Measurements from ENCODE around the gene IGF2R.
"Not testable (repeated sequence)": the region's sequence is repeated elsewhere in the genome, so short reads cannot be mapped to it uniquely, and the experiment has no call there.

IGF2R gene

GRCh38 chr6:159955945-159956361, 12.9 kb upstream of the IGF2R start:
- no peak for DNase-seq

DNA sequence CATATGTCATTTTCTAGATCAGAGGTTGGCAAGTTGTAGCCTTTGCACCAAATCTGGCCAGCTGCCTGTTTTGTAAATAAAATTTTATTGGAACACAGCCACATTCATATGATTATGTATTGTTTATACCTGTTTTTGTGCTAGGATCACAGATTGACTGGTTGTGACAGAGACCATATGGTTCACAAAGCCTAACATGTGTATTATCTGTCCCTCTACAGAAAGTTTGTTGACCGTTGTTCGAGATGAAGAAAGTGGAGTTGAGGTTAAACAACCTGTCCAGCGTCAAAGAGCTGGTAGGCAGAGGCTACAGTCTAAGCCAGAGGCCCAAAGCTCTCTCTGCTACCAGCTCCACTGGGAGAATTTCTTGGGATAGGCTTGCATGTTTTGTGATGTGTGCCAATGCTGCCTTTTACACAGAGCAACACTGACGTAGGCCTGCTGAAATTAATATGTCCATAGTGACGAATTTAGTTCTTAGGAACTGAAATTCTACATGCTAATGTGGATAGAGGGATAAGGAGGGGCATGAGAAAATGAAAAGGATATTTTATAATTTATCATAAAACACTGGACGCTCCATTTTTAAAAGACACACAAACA, 11.7 kb upstream of the IGF2R start:
- DNase-seq = no peak

DNA sequence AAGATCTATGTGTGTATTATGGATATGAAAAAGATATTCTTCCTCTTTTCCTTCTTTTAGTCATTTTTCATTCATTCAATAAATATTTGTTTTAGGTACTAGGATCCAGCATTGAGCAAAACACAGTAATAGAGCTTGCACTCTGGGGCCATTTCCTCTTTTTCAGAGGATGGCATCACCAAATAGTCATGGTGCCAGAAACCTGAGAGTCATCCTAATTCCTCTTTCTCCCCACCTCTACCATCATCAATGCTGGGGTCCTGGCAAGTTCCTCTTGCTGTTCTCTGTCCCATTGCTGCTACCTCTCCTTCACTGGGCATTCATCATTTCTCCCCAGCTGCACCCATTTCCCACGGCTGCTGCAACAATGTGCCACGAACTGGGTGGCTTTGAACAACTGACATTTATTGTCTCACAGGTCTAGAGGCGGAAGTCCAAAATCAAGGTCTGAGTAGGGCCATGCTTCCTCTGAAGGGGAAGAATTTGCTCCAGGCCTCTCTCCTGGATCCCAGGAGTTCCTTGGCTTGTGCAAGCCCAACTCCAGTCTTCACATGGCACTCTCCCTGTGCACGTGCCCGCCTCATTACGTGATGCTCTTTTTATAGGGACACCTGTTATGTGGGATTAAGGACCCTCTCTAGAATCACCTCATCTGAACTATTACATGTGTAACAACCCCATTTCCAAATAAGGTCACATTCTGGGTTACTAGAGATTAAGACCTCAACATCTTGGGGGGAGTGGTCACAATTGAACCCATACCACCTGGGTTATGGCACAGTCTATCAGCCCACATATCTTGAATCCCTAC, 9.5 kb upstream of the IGF2R start:
- no peak for DNase-seq

- peak; percentile 34 for DNase-seq
Observed at GRCh38 chr6:159959976-159960384, 8.9 kb upstream of the IGF2R start.

GRCh38 chr6:159960485-159960884, 8.4 kb upstream of the IGF2R start:
- DNase-seq = no peak

DNA sequence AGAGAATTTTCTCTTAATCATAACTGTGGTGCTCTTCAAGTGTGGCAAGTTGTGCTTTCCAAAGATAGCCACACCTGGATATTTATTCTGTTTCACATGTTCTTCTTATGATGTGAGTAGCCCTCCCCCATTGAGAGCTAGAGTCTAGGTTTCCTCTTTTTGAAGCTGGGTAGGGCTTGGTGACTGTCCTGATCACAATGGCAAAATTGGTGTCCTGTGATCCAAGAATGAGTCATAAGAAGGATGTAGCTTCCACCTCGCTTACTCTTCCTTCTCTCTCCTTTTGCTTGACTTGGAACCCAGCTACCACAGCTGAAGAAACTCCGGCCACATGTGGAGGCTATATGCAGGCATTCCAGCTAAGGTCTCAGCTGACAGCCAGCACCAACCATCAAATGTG, 7.4 kb upstream of the IGF2R start:
- DNase-seq = peak; percentile 20

GRCh38 chr6:159963111-159963510, 5.8 kb upstream of the IGF2R start:
- no peak for DNase-seq

GRCh38 chr6:159964046-159964445, 4.8 kb upstream of the IGF2R start:
- no peak for DNase-seq

GRCh38 chr6:159966339-159966738, 2.5 kb upstream of the IGF2R start:
- no peak for DNase-seq

- DNase-seq = peak; percentile 45
Observed at GRCh38 chr6:159966981-159967380, 1.9 kb upstream of the IGF2R start.

DNA sequence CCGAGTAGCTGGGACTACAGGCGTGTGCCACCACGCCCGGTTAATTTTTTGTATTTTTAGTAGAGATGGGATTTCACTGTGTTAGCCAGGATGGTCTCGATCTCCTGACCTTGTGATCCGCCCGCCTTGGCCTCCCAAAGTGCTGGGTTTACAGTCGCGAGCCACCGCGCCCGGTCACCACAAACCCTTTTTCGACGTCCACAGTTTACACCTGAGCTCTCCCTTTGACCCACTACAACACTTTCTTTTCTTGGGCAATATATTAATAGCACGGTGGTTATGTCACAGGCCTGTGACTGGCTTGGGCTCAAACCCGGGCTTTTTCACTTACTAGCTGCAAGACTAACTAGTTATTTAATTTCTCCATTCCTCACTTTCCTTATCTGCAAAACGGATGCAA, 1.3 kb upstream of the IGF2R start:
- DNase-seq = not testable (repeated sequence)

DNA sequence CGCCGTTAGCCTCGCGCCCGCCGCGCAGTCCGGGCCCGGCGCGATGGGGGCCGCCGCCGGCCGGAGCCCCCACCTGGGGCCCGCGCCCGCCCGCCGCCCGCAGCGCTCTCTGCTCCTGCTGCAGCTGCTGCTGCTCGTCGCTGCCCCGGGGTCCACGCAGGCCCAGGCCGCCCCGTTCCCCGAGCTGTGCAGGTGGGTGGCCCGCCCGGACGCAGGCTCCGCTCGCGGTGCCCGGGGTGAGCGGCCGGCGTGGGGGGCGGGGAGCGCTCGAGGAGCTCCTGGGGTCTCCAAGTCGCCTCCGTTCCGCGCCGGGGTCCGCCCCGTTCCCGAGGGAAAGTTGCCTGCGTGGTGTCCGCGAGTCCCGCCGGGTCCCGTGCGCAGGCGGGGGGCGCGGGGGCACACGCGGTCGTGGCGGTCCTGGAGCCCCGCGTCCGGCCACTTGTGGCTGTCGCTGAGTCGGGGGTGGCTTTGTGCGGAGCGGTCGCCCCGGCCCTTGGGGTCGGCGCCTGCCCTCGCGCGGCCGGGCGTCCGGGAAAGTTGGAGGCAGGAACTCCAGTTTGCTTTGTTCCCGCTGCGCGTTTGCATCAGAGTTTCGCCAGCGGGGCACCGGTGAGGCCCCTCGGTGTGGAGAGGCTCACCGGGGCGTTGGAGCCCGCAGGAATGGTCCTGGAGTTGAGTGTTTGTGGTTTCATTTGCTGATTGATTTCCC, 476 bp downstream of the IGF2R start:
- DNase-seq = peak; percentile 33

- DNase-seq = peak; percentile 61
Observed at GRCh38 chr6:159969921-159970320, 1.0 kb downstream of the IGF2R start.

DNA sequence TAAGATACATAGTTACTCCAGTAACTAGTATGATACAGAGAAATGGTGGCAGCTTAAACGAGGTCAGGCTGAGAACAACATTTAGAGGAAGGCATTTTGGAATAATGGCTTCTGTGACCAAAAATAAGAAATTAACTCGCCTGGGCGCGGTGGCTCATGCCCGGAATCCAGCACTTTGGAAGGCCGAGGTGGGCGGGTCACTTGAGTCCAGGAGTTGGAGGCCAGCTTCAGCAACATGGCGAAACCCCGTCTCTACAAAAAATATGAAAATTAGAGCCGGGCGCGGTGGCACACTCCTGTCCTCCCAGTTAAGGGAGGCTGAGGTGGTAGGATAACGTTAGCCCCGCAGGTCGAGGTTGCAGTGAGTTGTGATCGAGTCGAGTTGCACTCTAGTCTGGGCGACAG, 1.8 kb downstream of the IGF2R start:
- DNase-seq = no peak

DNA sequence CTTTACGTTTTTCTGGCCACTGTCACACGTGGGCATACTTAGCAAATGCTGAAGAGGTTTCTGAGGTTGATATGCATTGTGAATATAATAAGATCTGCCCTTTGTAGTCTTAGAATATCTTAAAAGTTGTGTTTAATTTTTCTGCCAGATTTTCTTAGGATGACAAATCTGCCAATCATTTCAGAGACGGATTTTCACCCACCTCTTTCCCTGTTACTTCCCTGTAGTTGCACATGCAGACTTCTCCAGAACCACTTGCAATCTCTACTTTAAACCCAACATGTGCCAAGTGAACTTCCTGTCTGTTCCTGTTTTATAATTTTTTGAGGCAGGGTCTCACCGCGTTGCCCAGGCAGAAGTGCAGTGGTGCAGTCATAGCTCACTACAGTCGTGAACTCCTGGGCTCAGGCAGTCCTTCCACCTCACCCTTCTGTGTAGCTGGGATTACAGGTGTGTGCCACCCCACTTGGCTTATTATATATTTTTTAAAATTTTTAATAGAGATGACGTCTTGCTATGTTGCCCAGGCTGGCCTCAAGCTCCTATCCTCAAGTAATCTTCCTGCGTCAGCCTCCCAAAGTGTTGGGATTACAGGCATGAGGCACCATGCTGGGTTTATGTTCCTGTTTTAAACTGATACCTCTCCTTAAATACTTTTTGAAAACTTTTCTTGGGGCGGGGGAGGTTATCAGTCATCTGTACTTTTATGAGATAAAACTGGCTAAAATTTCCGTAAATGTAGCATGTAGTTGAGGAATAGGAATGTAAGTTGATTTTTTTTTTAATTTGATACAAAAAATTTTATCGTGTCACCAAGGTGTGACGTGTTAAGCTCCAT, 2.7 kb downstream of the IGF2R start:
- DNase-seq = no peak

GRCh38 chr6:159972506-159973268, 3.8 kb downstream of the IGF2R start:
- DNase-seq = no peak

DNA sequence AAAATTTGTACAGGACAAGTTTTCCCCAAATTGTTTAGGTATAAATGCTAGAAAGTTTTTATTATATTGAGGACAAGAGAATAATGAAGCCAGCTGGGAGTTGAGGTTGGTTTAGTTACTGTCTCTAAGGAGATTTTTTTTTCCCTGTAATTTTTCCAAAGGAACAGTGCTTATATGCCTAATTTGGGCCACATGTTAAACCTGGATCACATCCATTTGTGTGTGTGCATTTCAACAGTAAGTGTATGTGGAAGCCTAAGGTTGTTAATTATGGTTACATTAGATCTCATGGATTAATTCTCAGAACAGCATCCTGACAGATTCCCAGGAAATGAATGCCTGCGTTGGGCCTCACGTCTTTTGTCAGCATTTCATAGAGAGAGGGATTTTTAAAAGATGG, 4.5 kb downstream of the IGF2R start:
- DNase-seq = peak; percentile 79

- peak; percentile 75 for DNase-seq
Observed at GRCh38 chr6:159973951-159974350, 5.1 kb downstream of the IGF2R start.

DNA sequence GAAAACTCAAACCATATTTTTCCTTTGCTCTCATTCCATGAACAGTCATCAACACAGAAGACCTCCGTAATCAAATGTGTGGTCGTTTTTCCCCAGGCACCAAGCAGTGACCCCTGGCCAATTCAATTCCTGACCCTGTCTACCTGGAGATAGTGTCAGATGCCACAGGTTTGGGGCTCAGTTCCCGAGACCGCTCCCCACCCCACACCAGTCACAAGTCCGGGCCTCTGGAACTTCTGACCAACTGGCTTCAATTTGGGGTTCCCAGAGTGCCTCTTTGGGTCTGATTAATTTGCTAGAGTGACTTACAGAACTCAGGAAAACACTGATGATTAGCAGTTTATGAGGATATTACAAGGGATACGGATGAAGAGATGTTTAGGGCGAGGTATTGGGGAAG, 6.0 kb downstream of the IGF2R start:
- no peak for DNase-seq

GRCh38 chr6:159976686-159977254, 7.9 kb downstream of the IGF2R start:
- no peak for DNase-seq

DNA sequence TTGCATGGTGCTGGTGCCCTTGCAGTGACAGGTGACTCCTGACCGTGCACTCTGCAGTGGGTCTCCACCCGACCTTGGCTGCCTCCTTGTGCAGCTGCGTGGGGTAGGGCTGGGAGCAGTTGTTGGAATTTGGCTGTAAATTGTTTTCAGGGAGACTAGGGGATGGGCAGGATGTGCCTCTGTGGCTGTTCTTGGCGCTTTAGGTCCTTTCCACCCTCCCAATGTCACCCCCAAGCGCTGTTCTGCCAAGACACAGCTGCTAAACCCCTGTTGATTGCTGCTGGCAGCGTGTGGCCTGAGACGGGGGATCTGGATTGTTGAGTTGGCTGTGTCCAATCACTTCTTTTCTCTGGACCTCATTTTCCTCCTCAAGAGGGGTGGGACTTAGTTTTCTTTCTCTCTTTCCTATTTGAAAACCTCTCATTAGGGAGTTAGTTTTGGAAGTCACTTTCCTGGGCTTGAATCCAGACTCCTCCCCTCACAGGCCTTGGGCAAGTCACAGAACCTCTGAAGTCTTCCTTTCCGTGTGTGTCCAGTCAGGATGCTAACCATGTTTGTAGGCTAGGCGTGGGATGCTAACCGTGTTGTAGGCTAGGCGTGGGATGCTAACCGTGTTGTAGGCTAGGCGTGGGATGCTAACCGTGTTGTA, 8.5 kb downstream of the IGF2R start:
- DNase-seq = peak; percentile 18

Measured in fibroblast of skin of right quadriceps (primary cell).